ENCODE results near the gene SULT1C3.

- TF ChIP-seq ELF1 (CRISPR knock-in tag; IDR thresholded peaks at IDR 0.05) = no peak
- TF ChIP-seq MEF2D (CRISPR knock-in tag; IDR thresholded peaks at IDR 0.05) = no peak
- TF ChIP-seq EZH2 (conservative IDR thresholded peaks at IDR 0.05; ENCODE audit: low read depth, low read length) = no peak
- no peak for TF ChIP-seq CTCF (CRISPR knock-in tag; IDR thresholded peaks at IDR 0.05)
- TF ChIP-seq RBFOX2 (IDR thresholded peaks at IDR 0.05; ENCODE audit: low read depth, low read length) = no peak
- TF ChIP-seq ZNF768 (CRISPR knock-in tag; IDR thresholded peaks at IDR 0.05) = no peak
- TF ChIP-seq CREBL2 (CRISPR knock-in tag; IDR thresholded peaks at IDR 0.05; ENCODE audit: borderline replicate concordance) = no peak
- TF ChIP-seq ZNF589 (CRISPR knock-in tag; conservative IDR thresholded peaks at IDR 0.05) = no peak
- no peak for TF ChIP-seq GMEB2 (CRISPR knock-in tag; IDR thresholded peaks at IDR 0.05; ENCODE audit: low read depth)
Observed at GRCh38 chr2:108226564-108226963, 13.2 kb upstream of the SULT1C3 start.

Data from HepG2 (cell line).